Left ventricle myocardium inferior (tissue), 1 donor: Measurements from ENCODE around the gene PTTG1. TPM values are rescaled to one million over a fixed set of nuclear protein-coding genes. Genes with fewer than 3 reads are reported as not detected.
A peak's percentile ranks its signal among the peaks of the same experiment; 100 is the strongest.

Experiments
- DNase-seq: peaks from one replicate; pipeline ENCODE4 v3.0.0-alpha.2; 2020
- H3K27ac ChIP-seq: fragments of 200-600 bp; replicated peaks from 2 replicates; pipeline ENCODE4 v1.8.0; 2021
- H3K27me3 ChIP-seq: fragments of 200-600 bp; 2 replicates; pipeline ENCODE4 v1.8.0; 2021; ENCODE audit warnings: low read depth
- H3K36me3 ChIP-seq: fragments of 200-600 bp; 2 replicates; pipeline ENCODE4 v1.8.0; 2021
- H3K4me1 ChIP-seq: fragments of 200-600 bp; 2 replicates; pipeline ENCODE4 v1.8.0; 2021
- H3K4me3 ChIP-seq: fragments of 200-600 bp; 2 replicates; pipeline ENCODE4 v1.8.0; 2021; ENCODE audit warnings: mild to moderate bottlenecking, moderate library complexity
- H3K9me3 ChIP-seq: fragments of 200-600 bp; replicated peaks from 2 replicates; pipeline ENCODE4 v1.8.0; 2021
- CTCF ChIP-seq: fragments of 200-600 bp; IDR thresholded peaks from 2 replicates; pipeline ENCODE4 v1.8.0; 2021; ENCODE audit warnings: antibody characterized with exemption, mild to moderate bottlenecking, borderline replicate concordance
- intact Hi-C: fragments of 100-400 bp; cut with micrococcal nuclease; formaldehyde crosslinking; loops from one replicate; pipeline ENCODE4 v1.11.0; 2022
- long read RNA-seq: library from polyadenylated mRNA; unstranded; transcript quantifications from one replicate; pipeline ENCODE4 v2.0.0, GENCODE V29; 2021
- total RNA-seq: library from RNA; stranded (reverse); fragmentation: NEBNext Ultra II Directional; extraction: Animal tissue kit (Norgen Biotek cat#: 25700); gene quantifications from one replicate; pipeline ENCODE4 v1.2.1, GENCODE V29; 2021
- donor health status: DM: no; HTN: yes; CAD: no; lungs with severe emphysema.

The PTTG1 gene
- total RNA-seq, result 0.88 TPM
- long read RNA-seq, result 0 reads

GRCh38 chr5:160421625-160422258 is at the start of gene PTTG1:
Gene PTTG1 (plus strand): TSS chr5:160421855. CDS start chr5:160422313, 458 bp downstream.
- no peaks in the 10 kb centered on the region for H3K36me3 ChIP-seq
- intact Hi-C loops, result no loop called here
- H3K4me3 ChIP-seq, result peak within 1 kb of the TSS; percentile 74
- no peaks in the 10 kb centered on the region for H3K27me3 ChIP-seq
- peak within 1 kb of the TSS; percentile 48 for H3K27ac ChIP-seq
- no peak for TF ChIP-seq CTCF
- peaks cover 42% of the 10 kb centered on the region for H3K4me1 ChIP-seq
- H3K9me3 ChIP-seq, result no peaks in the 10 kb centered on the region
- peak; percentile 95 for DNase-seq

GRCh38 chr5:160375166-160375565 is 46.5 kb upstream of the PTTG1 start:
- H3K4me1 ChIP-seq, result peaks cover 19% of the 10 kb centered on the region
- H3K27ac ChIP-seq, result no peak overlapping the region
- no peaks in the 10 kb centered on the region for H3K27me3 ChIP-seq
- no peak for TF ChIP-seq CTCF
- no peaks in the 10 kb centered on the region for H3K36me3 ChIP-seq
- no peak for DNase-seq
- intact Hi-C loops, result no loop called here
- H3K4me3 ChIP-seq, result no peak overlapping the region
- H3K9me3 ChIP-seq, result no peaks in the 10 kb centered on the region

GRCh38 chr5:160375701-160376100 is 46.0 kb upstream of the PTTG1 start:
- Histone ChIP-seq H3K27ac (no peak overlapping the region), H3K27me3 (no peaks in the 10 kb centered on the region), H3K4me1 (peaks cover 13% of the 10 kb centered on the region), H3K9me3 (no peaks in the 10 kb centered on the region), H3K36me3 (no peaks in the 10 kb centered on the region), H3K4me3 (no peak overlapping the region)
- intact Hi-C loops, result no loop called here
- DNase-seq, result no peak
- no peak for TF ChIP-seq CTCF

- no peaks in the 10 kb centered on the region for H3K9me3 ChIP-seq
- peaks cover 7% of the 10 kb centered on the region for H3K4me1 ChIP-seq
- TF ChIP-seq CTCF, result no peak
- H3K27me3 ChIP-seq, result no peaks in the 10 kb centered on the region
- H3K4me3 ChIP-seq, result no peak overlapping the region
- H3K27ac ChIP-seq, result no peak overlapping the region
- DNase-seq, result no peak
- no peaks in the 10 kb centered on the region for H3K36me3 ChIP-seq
- intact Hi-C loops, result no loop called here
Observed at GRCh38 chr5:160376416-160376815, 45.2 kb upstream of the PTTG1 start.

- Histone ChIP-seq H3K9me3 (no peaks in the 10 kb centered on the region), H3K27me3 (no peaks in the 10 kb centered on the region), H3K4me3 (no peak overlapping the region), H3K27ac (no peak overlapping the region), H3K36me3 (no peaks in the 10 kb centered on the region), H3K4me1 (peaks cover 7% of the 10 kb centered on the region)
- no peak for TF ChIP-seq CTCF
- no peak for DNase-seq
- intact Hi-C loops, result no loop called here
Observed at GRCh38 chr5:160377651-160378050, 44.0 kb upstream of the PTTG1 start.
